NB4 (cell line): Measurements from ENCODE around the gene CACNA1A.

Experiments used
- CTCF ChIP-seq: IDR thresholded peaks from one replicate; pipeline ENCODE4 v1.5.1; 2012; ENCODE audit warnings: low read depth, low read length
- MAX ChIP-seq: IDR thresholded peaks from 2 replicates; pipeline ENCODE4 v1.6.1; 2011; ENCODE audit warnings: low read depth, low read length
- MYC ChIP-seq: IDR thresholded peaks from 2 replicates; pipeline ENCODE4 v1.6.1; 2011; ENCODE audit warnings: low read depth, low read length
- POLR2A ChIP-seq: IDR thresholded peaks from 2 replicates; pipeline ENCODE4 v1.6.1; 2011; ENCODE audit warnings: mild to moderate bottlenecking; ENCODE audit not compliant: insufficient read length; ENCODE audit errors: extremely low read depth

- no peak for TF ChIP-seq CTCF
- no peak for TF ChIP-seq MAX
- TF ChIP-seq POLR2A = no peak
- TF ChIP-seq MYC = no peak
Observed at GRCh38 chr19:13511947-13512346, 5.7 kb upstream of the CACNA1A start.
